ENCODE results near the gene GALNT15.

Gene GALNT15

DNA sequence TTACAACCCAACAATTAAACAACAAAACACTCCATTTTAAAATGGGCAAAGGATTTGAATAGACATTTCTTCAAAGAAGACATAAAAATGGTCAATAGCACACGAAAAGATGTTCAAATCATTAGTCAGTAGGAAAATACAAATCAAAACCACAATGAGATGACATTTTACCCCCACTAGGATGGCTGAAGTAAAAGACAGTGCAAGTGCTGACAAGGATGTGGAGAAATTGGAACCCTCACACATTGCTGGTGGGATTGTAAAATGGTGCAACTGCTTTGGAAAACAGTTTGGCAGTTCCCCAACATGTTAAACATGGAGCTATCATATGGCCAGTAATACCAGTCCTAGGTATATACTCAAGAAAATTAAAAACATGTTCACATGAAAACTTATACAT, 11.6 kb downstream of the GALNT15 start:
- DNase-seq: no peak

DNA sequence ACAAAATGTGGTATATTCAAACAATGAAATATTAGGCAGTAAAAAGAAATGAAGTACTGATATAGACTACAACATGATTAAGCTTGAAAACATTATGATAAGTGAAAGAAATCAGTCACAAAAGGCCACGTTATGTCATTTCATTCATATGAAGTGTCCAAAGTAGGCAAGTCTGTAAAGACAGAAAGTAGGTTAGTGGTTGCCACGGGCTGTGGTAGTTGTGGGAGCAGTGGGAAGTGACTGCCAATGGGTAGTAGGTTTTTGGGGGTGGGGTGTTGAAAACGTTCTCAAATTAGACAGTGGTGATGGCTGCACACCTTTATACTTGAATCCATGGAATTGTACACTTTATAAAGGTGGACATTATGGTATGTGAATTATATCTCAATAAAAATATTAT, 12.1 kb downstream of the GALNT15 start:
- DNase-seq: no peak

DNA sequence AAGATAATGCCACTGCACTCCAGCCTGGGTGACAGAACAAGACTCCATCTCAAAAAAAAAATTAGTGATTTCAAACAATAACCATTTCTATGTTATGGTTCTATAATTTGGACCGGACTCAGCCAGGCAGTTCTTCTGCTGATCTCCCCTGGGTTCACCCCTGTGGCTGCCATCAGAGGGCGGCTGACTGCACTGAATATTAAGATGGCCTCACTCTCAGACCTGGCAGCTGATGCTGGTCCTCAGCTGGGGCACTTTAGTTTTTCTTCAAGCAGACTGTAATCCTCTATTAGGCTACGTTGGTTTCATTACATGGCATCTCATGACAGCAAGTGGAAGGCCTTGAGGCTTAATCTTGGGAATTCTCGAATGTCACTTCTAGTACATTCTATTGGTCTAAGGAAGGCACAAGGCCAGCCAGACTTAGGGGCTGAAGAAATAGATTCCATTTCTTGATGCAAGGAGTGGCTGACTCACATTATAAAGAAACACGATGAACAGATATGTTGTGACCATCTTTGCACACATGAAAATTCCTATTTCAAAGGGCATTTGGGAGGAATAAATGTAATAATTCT, 12.8 kb downstream of the GALNT15 start:
- no peak for DNase-seq

DNA sequence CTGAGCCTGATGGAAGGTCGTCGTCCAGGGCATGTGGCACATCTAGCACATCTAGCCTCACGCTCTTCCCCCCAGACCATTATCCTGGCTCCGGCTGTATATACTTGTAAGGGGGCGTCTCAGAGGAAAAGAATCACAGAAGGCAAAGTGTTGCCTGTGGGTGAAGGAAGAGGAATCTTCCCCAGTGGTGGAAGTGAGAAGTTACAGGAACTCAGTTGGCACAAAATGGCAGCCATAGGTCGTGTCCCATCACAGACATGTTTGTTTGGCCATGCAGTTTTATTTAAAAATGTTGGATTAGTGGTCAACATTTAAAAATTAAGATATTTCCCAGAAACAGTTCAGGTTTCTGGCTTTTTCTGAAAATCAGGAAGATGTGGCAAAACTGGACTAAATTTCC, 13.6 kb downstream of the GALNT15 start:
- no peak for DNase-seq

DNA sequence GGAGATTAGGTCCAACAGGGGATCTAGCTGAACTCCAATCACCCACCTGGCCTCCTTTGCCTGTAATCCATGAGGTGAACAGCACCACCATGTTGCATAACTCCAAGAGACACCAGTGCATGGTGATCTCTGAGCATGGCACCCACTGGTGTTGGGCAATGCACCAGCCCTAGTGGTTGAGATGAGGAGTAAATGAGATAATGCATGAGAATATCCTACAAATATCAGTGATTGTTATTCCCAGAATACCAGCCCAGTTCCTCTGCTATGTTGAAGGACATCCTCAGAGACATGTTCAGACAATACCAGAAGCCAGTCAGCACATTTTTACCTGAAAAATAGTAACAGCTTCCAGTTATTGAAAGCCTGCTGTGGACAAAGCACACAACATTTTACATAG, 14.7 kb downstream of the GALNT15 start:
- no peak for DNase-seq

DNA sequence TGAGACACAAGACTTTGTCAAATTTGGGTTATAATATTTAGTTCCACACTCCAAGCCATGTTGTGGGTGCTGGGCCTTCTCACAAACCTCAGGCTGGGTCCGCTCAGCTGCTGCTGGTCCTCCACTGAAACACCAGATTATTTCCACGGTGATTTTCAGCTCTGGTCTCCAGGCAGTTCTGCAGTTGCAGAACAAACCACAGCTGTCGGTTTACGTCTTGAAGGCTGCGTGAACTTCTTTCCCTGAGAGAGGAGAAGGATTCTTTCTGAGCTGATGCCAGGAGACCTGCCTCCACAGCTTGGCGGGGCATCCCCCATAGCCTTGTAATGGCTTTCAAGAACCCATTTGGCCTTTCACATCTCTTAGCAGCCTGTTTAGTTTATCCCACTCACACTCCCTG, 16.2 kb downstream of the GALNT15 start:
- no peak for DNase-seq

DNA sequence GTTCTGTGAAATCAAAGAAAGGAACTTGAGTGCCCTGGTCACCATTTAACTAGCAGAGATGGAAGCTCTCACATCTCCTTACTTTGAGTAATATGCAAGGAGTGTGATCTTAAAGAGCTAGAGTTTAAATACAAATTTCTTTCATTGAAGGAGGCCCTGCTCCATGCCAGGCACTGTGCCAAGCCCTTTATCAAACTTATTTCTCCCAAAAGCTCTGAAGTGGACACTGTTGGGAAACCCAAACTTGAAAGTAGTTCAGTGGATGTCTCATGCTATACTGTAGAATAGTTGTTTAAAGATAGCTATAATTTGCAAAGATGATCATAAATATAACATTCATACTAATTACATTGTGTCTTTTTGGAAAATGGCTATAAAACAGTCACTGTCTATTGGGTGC, 17.1 kb downstream of the GALNT15 start:
- DNase-seq: no peak

DNA sequence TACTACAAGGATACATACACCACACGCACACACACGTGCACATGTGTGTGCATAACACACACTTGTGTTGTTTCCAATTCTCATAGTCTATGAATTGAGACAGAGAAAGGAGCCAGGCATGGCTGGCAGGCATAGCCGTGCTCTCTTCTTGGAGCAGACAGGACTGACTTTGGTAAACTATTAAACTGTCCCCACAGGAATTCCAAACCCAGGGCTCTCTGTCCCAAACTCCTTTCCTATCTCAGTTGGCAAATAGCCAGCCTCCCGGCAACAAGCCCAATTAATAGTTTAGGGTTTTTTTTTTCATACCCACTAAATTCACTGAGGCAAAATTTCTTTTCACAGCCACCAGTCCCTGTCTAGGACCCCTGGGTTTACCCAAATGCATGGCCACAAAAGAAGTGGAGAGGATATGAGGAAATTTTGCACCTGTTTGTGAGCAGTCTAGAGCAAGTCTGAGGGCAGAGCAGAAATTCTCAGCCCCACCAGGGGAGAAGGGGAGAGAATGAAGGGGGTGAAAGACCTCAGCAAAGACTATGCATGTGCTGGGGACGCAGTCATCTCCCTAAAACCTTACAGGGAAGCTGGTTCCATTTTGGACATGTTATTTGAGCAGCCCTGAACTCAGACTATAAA, 17.8 kb downstream of the GALNT15 start:
- DNase-seq: no peak

DNA sequence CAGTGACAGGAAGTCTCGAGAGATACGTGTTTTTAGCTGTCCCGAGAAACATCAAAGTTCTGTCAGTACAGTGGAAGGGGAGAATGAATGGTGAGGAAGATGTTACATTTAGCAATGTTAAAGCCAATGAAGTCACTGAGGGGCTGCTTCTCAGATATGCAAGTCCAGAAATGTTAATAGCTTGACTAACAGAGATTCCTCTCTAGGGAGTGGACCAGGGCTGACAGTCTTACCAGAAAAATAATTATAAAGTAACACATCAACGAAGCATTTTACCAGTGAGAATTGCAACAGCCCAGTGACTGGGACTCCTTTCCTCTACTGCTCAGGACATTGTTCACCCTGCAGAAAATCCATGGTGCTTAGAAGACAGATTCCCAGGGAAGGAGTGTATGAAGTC, 23.9 kb downstream of the GALNT15 start:
- no peak for DNase-seq

DNA sequence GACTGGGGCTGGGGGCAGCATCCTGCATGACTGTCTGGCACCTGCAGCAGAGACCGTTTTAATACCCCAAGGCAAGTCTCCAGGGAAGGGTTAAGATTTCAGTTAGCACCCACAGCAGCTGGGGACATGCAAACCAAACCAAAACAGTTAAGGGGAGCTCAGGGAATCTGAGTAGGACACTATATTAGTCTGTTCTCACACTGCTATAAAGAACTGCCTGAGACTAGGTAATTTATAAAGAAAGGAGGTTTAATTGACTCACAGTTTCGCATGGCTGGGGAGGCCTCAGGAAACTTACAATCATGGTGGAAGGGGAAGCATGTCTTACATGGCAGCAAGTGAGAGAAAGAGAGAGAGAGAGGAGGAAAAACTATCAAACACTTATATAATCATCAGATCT, 25.3 kb downstream of the GALNT15 start:
- no peak for DNase-seq

DNA sequence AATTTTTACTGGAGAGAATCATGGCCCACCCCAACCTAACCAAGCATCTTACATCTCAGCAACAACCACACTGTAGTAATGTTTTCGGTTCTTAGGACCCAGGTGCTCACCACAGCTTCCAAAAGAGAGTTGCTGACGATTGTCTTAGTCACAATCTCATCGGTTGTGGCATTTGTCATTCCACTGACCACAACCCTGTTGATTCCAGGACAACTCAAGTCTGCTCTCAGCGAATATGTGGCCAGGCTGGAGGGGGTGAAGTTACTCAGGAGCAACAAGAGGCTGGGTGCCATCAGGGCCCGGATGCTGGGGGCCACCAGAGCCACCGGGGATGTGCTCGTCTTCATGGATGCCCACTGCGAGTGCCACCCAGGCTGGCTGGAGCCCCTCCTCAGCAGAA, 25.9 kb downstream of the GALNT15 start:
- no peak for DNase-seq

DNA sequence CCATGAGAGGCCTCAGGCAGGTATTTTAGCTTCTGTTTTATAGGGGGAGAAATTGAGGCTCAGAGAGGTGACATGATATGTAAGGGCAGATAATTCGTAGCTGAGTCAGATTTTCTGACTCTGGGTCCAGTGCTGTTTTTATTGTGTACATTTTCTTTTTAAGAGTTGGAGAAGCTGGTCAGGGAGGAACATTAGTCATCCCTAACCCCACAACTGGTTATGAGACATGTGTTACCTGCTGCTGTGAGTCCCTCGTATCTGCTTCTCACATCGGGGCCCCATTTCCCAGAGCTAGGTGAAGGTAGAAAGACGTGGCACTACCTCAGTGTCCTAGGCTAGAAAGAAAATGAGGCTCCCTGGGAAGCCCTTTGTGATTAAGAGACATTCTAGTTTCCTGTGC, 28.6 kb downstream of the GALNT15 start:
- no peak for DNase-seq

DNA sequence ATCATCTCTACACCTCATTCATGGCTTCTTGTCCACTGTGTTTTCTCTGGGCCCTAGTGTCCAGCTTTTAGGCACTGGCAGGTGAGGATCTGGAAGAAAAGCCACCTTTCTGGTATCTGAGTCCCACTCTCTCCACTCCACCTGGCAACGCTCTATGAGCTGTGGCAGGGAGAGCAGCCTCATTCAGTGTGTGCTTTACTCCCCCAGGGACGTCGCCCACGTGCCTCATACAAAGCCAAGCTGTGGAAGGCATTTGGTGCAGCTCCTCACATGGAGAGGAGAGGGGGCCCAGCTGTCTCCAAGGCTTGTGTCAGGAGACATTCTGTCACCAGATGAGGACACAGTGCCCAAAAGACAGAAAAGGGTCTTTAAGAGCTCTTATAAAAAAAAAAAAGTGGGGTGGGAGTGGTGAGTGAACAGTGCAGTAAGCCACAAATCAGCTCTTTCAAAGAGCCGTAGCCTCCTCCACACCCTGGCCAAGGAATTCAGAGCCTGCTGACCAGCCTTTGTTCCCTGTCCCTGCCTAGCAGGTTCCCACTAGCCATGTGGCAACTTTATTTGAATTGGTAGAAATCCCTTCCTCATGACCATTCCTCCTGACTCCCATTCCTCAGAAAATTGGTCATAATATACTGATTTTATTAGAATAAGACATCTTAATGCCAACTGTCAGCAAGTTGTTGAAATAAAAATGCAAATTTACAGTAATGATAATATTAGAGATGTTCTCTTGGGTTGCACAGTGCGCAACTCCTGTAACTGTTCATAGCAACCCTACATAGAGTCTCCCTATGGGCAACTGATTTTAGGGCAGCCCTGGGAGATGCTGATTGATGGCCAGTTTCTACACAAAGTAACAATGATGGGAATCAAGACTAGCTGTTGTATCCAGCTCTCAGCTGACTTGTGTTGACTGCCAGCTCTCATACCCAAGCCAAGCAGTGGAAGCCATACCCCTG, 29.5 kb downstream of the GALNT15 start:
- peak in 37 of 56 donors; percentile 3 to 77 (median 39) for DNase-seq

DNA sequence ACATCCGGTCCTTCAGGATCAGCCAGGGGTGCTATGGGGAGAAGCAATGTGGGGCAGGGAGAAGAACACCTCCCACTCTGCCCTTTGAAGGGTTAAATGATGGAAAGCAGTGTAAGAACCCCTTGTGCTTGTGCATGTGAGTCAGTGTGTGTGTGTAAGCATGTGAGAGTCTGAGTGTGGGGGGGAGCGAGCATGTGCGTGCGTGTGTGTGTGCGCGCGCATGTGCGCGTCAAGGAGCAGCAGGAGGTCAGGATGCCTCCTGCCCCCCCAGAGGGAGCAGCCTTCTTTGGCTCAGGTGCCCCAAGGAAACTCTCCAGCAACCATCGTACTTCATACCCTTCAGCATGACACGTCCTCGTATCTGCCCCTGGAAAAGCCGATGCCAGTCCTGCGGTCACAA, 30.3 kb downstream of the GALNT15 start:
- no peak for DNase-seq

DNA sequence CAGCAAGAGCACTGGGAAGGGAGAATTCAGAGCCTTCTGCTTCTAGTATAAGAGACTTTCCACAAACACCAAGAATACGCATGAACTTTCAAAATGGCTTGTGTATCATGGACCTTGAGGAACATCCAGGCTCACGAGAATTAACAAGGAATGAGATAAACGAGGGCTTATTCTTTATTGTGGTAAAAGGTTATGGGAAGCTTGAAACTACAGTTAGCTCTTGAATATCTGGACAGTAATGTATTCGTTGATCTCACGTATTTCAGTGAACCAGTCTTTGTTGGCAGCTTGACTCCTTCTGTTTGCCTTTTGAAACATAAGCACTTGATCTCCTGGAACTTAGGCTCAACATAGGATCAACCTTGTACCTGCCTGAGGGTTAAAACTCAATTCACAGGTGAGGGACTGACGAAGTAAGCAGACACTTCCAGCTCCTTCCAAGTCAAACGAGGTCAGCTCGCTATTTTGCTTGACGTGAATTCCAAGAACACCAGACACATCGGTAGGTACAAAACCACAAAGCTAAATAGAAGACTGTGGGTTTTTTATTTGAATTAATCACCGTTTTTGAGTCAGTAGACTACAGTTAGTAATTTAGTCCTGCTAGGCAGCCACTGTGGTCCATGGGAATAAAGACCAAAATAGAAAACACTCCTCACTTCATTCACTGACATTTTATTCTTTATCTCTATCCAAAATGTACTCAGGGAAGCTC, 30.8 kb downstream of the GALNT15 start:
- no peak for DNase-seq

DNA sequence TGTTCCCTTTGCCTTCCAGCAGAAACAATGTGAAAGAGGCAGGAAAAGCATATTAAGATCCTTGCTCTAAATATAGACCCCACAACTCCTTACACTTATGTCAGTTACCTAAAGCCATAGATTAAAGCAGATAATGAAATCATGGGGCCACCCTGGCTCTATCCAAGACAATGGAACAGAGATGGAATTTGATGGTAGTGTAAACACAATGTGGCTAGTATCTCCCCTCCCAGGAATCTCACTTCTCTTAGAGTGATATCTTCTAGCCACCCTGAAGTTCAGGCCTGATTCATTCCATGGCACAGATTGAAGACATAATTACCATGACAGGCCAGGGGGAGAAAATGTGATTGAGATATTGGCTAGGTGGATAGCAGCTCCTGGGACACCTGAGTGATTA, 32.6 kb downstream of the GALNT15 start:
- DNase-seq: no peak

DNA sequence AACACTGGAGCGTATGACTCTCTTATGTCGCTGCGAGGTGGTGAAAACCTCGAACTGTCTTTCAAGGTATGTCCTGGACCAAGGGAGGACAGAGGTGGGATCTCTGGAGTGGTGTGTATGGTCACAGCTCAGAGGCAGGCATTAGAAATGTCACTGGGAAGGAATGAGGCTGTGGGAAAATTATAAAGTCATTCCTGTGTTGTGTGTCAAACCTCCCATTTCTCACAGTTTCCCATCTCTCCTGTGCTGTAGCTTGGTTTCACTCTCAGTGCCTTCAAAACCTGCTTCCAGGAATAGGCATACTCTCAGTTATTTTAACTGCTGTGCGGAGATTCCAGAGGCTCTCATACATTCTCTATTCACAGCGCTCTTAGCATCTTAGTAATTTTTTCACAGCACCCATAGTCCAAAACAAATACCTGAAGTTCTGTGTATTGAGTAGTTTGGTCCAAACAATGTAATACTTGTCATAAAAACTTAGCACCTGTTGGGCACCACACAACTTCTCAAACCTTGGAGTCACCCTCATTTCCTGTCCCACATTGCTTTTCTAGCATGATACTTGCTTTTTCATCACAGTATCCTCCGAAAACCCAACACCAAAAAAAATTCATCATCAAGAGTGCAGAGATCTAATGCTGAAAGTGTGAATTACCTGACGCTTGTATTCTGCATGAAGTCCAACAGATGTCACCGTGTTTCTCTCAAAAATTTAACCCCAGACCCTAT, 36.9 kb downstream of the GALNT15 start:
- no peak for DNase-seq

DNA sequence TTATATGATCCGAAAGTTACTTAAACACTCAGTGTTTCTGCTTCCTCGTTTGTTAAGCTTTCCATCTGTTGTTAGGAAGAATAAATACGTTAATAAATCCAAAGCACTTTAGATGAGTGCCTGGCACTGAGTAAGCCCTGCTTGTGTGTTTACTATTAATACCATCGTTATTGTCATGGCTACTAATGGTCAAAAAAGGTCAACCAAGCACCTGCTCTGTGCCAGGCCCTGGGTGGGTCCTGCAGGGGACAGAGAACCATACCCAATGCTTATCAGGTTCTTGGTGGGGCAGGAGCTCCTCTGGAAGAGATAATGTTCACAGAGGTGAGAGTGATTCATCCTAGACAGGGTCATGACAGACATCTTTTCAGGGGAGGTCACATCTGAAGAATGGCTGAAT, 39.9 kb downstream of the GALNT15 start:
- DNase-seq: no peak

DNA sequence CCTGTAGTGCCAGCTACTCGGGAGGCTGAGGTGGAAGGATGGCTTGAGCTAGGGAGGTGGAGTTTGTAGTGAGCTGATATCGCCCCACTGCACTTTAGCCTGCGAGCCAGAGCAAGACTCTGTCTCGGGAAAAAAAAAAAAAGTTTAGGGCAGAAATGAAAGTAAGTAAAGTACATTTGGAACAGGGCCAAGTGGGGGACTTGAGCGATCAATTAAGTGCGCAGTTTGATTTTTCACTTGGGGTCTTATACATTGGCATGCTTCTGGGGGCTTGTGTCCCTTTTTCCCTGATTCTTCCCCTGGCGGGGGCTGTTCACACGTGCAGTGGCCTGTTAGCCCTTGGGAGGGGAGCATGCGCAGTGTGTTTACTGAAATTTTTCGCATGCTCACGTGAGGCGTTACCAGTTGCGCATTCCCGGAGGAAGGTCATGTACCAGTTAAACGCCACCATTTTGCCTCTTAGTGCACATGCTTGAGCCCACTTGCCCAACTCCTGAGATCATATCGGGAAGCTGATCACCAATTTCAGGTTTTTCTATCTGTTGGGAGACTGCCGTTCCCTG, 42.0 kb downstream of the GALNT15 start:
- no peak for DNase-seq

DNA sequence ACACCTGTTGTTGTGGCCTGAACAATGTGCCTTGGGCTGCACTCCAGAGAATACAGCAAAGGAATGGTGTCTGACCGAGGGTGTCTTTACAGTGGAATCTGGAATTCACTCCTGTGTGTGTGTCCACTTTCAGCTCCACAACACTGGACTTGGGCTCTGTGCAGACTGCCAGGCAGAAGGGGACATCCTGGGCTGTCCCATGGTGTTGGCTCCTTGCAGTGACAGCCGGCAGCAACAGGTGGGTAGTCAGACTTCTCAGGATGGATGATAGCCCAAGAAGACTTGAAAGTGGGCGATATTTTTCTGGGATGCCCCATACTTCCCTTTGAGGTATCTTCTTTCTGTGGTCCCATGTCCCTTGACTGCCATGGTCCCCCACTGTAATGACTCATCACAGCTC, 45.3 kb downstream of the GALNT15 start:
- DNase-seq: no peak

DNA sequence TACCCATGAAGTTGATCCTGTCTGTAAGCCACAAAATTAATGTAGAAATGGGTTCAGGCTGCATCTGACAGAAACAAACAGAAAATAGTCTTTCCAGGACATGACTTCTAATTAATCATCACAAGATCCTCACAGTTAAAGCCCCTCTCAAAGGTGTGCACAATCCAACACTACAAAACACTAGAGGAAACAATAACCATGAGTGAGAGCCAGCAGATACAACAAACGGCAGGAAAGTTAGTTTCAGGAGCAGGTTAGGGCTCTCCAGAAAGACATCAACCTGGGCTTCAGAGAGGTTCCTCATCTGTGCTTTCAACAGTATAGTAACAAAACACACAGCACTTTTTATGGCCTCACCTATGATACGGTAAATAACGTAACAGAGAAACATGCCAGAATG, 47.5 kb downstream of the GALNT15 start:
- DNase-seq: no peak
